HT-29 (cell line): ENCODE data around the gene C10orf95. TPM values are rescaled to one million over a fixed set of nuclear protein-coding genes. Genes with fewer than 3 reads are reported as not detected.

Experiments used
- DNase-seq: peaks from one replicate; pipeline ENCODE4 v3.0.0-alpha.2; 2015; ENCODE audit warnings: low spot score
- total RNA-seq: library from RNA; depleted of rRNA; stranded (reverse); fragments of >200 nt; shearing (Covaris generic); gene quantifications from 2 replicates; pipeline ENCODE4 v1.2.3, GENCODE V29; 2014

C10orf95 gene
- total RNA-seq, 1 experiment from 2014 or later: 4.5 TPM

DNA sequence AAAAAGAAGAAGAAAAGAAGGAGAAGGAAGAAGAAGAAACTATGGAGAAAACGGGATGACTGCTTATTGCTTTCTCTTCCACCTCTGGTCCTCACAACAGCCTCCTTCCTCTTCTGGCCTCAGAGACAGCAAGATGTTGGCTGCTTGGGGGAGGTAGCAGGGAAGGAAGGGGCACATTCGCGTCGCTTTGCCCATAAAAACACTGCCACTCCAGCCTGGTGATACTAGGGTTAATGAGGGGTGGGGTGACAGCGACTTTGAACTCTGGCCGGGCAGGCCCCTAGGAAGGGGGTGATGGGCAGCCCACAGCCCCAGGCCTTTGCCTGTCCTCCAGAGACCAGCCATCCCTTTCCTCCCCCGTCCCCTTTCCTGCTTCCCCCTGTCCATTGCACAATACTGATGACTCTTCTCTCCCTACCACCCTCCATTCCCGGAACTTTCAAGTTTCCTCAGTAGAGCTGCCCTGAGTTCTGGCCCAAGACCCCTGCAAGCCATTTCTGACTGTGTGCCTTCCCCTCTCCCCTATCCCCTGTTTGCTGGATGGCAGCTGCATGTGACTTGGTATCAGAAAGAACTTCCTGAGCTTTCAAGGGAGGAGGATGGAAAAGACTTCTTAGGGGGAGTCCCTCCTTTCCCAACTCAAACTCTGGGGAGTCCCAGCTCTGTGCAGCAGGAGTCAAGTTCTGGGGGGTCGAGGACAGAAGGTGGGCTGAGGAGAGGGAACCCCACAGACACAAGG is 16.8 kb downstream of the C10orf95 start:
- no peak for DNase-seq

DNA sequence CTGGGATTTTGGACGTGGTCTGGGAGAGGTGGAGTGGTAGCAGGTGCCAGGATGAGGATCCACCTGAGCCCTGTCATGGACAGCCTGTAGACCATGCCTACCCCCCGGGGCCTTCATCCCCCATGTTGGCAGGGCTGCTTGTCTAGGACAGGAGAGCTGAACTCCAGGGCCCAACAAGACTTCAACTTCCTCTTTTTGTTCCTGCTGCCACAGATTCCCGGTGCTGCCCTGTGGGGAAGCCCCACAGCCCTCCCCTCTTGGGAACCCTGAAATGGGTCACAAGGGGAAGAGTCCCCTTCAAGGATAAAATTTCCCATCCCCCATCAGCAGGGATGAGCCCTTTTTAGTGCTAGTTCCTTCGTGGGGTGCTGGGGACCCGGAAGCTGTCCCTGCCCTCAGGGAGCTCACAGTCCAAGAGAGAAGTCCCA is 17.7 kb downstream of the C10orf95 start:
- DNase-seq: no peak

DNA sequence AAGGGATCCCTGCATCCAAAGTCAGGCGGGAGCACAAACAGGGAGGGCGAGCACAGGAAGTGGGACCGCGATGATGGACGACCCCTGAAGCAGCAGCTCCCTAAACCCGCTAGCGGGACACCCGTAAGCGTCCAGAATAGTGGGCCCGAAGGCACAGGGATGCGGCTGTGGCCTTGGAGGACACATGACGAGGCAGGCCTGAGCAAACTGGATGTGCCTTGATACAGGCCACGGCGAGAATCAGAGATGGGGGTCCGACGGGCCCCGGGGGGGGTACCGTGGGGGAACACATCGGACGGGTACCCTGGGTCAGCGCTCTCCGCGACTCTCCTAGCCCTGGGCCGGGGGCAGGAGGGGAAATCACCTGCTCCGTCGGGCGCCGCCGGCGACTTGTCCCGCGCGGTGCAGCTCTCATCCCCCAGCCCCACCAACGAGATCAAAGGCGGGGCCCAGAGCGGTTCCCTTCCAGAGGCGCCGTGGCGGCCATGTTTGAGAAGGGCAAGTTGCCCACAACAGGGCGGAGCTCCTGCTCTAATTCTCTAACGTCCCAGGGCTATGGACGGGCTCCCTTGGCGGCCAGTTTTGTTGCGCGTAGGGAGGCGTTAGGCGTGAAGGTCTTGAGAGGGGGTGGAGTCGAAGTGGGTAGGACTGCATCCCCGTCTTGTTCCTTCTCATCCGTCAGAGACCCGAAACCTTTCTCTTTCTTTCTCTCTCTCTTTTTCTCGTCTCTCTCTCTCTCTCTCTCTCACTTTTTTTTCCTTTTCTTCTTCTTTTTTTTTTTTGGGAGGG is 19.0 kb downstream of the C10orf95 start, which contains the start of gene CUEDC2:
Gene CUEDC2 (minus strand): TSS at position 413 of the 789 bp plus-strand sequence. CDS start 7,386 bp downstream, outside the sequence.
- peak; percentile 96 for DNase-seq

- DNase-seq: peak; percentile 14
Observed at GRCh38 chr10:102431452-102432124, 19.8 kb downstream of the C10orf95 start.

- DNase-seq: no peak
Observed at GRCh38 chr10:102429468-102429867, 21.9 kb downstream of the C10orf95 start.

DNA sequence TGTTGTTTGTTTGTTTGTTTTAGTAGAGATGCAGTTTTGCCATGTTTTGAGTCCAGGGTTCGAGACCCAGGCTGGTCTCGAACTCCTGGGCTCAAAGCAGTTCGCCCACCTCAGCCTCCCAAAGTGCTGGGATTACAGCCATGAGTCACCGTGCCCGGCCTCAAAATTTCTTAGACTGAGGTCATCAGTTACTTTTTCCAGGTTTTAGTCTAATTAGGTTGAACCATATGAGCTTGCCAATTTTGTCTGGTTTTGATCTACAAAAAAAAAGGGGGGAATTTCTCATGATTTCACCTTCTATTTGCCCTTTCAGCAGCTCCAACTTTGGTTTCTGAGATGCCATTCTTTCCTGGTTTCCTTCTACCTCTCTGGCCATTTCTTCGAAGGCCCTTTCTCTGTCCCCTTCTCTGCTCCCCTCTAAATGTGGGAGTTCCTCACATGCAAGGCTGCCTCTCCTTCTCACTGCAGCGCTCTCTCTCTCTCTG is 24.5 kb downstream of the C10orf95 start:
- no peak for DNase-seq

- no peak for DNase-seq
Observed at GRCh38 chr10:102425444-102425843, 25.9 kb downstream of the C10orf95 start.

- DNase-seq: no peak
Observed at GRCh38 chr10:102424916-102425315, 26.4 kb downstream of the C10orf95 start.

DNA sequence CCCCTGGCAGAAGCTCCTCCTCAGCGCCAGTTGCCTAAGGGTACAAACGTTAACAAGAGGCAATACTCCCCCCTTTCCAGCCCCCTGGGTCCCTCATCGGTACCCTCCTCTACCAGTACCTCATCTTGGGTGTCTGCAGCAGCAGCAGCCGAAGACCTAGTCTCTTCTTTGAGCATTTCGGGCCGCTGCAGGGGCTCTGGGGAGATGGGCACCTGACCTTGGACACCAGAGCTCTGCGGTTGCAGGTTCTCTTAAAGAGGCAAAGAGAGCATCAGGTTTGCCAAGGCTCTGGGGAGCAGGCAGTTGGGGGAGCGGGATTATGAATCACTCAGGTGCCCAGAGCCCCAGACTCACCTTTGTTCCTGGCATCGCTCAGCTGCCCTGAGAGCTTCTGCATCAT is 27.2 kb downstream of the C10orf95 start:
- no peak for DNase-seq

GRCh38 chr10:102423372-102423968 is 27.9 kb downstream of the C10orf95 start:
- no peak for DNase-seq

DNA sequence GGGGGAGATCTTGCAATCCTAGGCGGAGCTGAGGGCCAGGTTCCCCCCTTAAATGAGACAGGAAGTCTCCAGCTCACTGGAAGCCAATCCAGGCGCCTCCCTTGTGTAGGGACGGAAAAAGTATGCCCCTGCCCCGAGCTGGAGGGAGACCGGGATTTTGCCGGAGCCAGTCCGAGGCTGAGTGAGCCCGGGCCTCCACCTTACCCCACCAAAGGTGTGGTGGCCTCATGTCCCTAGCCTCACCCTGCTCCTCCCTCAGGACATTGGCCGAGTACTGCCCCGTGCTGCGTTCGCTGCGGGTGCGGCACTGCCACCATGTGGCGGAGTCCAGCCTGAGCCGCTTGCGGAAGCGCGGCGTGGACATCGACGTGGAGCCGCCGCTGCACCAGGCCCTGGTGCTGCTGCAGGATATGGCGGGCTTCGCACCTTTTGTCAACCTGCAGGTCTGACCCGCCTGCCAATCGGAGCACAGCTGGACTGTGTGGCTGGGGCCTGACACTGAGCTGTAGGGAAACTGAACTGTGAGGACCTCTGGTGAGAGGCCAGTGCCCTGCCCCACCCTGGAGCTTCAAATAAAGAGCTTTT is 28.7 kb downstream of the C10orf95 start:
- peak; percentile 91 for DNase-seq

DNA sequence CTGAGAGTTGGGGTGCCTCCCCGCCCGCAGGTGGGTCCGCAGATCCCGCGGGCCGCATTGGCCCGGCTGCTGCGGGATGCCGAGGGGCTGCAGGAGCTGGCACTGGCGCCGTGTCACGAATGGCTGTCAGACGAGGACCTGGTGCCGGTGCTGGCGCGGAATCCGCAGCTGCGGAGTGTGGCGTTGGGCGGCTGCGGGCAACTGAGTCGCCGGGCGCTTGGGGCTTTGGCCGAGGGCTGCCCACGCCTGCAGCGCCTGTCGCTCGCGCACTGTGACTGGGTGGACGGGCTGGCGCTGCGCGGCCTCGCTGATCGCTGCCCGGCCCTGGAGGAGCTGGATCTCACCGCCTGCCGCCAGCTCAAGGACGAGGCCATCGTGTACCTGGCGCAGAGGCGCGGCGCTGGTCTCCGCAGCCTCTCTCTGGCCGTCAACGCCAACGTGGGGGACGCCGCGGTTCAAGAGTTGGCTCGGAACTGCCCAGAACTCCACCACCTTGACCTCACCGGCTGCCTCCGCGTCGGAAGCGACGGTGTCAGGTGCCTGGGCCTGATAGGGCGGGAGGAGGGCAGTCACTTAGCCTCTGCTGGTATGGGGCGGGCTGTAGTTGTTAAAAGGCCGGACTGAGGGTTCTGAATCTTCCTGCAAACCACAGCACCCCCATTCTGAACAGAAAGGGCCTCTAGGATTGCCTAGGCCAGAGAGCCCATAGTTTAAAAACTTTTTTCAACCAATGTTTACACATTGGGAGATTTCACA is 29.4 kb downstream of the C10orf95 start:
- DNase-seq: peak; percentile 72

DNA sequence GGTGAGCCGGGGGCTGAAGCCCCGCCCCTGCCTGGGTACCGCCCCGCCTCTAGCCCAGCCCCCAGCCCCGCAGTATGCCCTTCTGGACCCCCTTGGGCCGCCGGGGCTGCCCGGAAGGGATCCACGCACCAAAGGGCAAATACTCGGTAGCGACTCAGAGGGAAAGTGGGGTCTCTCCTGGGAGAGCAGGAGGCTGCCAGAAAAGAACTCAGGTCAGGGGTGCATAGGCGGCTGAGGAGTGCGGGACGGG is 29.9 kb downstream of the C10orf95 start:
- DNase-seq: no peak

DNA sequence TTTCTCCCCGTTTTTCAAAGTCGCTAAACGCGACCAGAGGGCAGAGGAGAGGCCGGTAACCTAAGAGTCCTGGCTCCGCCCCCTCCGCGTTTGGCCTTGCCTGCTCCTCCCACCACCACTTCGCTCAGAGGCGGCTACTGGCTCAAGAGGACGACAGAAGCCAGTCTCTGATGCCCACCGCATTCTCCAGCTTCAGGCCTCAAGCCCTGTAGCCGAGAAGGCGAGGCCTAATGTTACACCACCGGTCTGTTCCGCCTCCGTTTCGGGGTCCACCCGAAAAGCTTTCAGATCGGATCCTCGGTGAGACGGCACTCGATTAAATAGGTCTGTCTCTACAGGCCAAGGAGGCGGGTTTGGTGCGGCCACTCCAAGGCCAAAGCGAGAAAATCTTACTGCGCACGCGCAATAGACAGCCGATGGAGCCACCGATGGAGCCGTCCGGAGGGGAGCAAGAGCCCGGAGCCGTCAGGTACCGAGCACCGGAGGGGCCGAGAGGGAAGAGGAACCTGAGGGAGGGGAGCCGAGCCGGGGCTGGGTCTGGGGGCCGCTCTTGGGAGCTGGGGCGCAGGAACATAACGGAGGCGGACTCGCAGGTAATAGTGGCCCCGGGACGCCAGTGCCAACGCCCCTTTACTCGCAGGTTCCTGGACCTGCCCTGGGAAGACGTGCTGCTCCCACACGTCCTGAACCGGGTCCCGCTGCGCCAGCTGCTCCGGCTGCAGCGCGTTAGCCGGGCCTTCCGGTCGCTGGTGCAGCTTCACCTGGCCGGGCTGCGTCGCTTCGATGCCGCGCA is 30.4 kb downstream of the C10orf95 start, which contains the start of gene FBXL15:
Gene FBXL15 (plus strand): TSS at position 123 of the 793 bp plus-strand sequence. CDS start 294 bp downstream, at position 417.
- DNase-seq: peak; percentile 99

DNA sequence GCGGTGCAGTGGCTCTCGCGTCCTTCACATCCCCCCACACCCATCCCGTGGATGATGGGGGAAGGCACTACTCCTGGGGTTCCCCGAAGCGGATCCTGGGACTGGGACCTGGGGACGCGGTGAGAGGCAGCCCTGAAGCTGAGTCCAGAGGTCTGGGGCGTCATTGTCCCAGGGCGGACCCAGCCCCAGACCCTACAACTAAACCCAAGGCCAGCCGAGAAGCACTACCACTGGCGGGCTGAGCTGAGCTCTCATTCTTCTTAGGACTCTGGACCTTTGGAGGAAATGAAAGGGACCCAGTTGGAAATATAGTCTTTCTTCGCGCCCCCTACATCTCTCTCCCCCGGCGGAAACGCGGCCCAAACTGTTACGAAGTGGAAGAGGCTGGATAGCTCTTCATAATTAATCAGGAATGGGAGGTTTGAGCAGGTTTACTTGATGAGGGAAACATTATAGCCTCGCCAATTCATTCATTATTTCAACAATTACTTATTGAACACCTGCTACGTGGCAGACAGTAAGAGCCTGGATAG is 31.1 kb downstream of the C10orf95 start:
- no peak for DNase-seq

DNA sequence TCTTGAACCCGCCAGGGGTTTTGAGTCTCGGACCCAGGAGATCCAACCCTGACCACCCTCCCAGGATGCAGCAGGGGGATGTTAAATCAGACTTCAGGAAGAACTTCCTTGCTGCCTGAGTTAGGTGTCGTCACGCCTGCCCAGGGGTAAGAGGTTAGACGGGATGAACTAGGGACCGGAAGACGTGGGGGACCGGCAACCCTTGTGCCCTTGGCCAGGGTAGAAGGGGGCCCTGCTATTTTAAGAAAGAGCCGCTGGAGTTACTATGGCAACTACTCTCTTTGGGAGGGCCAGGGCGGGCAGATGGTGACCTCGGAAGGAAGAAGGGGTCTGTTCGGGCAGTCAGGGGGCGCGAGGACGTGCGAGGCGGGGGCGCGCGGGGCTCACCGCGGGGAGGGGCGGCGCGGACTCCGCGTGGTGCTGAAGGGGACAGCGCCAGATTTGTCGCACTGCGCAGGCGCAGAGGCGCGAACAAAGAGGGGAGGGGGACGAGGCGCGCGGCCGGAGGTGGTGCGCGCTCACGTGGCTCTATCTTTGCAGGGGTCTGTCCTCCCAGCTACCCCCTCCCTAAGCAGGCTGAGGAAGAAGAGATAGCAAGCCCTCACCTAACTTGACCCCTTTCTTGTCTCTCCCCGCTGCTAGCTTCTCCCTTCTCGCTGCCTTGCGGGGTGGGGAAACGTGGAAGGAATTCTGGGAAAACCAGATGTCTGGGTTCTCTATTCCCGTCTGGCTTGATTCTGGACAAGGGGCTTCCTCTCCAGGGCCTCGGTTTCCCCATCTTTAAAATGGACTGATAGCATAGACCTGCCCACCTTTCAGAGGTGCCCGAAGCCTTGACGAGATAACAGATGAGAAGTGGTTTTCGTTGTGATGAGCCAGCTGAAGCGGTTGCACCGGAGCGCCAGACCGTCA is 31.8 kb downstream of the C10orf95 start:
- peak; percentile 32 for DNase-seq

DNA sequence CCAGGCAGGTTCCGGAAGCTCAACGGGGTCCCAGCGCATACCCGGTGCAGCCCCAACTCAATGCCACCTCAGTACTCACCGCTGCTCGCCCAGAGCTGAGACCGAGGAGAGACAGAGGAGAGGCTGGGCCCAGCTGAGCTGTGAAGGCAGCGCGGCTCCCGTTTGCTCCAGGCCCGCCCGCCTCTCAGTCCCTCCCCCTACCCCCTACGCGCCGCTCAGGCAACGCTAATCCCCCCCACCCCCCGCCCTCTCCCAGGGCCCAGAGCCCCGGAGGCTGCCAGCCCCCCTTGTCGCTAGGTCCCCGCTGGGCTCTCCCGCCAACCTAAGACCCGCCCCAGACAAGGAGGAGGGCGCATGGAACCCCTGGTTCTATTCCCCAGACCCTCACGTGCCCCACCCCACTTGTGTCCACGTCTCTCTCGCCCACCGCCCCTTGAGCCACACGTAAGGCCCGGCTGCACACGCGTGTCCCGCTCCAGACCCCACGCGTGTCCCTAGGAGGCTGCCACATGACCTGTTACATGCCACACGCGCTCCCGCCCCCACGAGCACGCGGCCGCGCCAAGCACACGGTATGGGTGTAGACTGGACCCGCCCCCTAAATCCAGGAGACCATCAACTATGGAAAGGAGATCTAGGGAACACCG is 32.6 kb downstream of the C10orf95 start, which contains the start of gene PSD:
Gene PSD (minus strand): TSS at position 164 of the 647 bp plus-strand sequence. CDS start 1,747 bp downstream, outside the sequence.
- no peak for DNase-seq

- no peak for DNase-seq
Observed at GRCh38 chr10:102416695-102417094, 34.6 kb downstream of the C10orf95 start.
